Ascending aorta (tissue), 2 donors: Measurements from ENCODE around the gene PHLPP1. TPM values are rescaled to one million over a fixed set of nuclear protein-coding genes. Genes with fewer than 3 reads are reported as not detected.

Source experiments
- DNase-seq, 2 donors: peaks; one replicate each; pipeline ENCODE4 v3.0.0-alpha.2; 2019; ENCODE audit warnings: low spot score in 2 of 2
- H3K27ac ChIP-seq, 2 donors: fragments of 200-600 bp; sonication (generic); one replicate each; pipeline ENCODE4 v1.5.1; 2016 to 2017; ENCODE audit warnings: mild to moderate bottlenecking in 1 of 2
- H3K27me3 ChIP-seq: fragments of 200-600 bp; sonication (generic); one replicate; pipeline ENCODE4 v1.5.1; 2017
- H3K36me3 ChIP-seq, 2 donors: fragments of 200-600 bp; sonication (generic); one replicate each; pipeline ENCODE4 v1.5.1; 2016
- H3K4me1 ChIP-seq, 2 donors: fragments of 200-600 bp; sonication (generic); one replicate each; pipeline ENCODE4 v1.5.1; 2016 to 2017; ENCODE audit warnings: mild to moderate bottlenecking in 1 of 2
- H3K4me3 ChIP-seq, 2 donors: fragments of 200-600 bp; sonication (generic); one replicate each; pipeline ENCODE4 v1.5.1; 2016 to 2017; ENCODE audit warnings: mild to moderate bottlenecking in 1 of 2
- H3K9me3 ChIP-seq, 2 donors: fragments of 200-600 bp; sonication (generic); one replicate each; pipeline ENCODE4 v1.5.1; 2016
- CTCF ChIP-seq, 3 experiments: fragments of 200-600 bp in 2 of 3; fragments of 450-650 bp in 1 of 3; sonication (generic) in 2 of 3; IDR thresholded peaks; one replicate each; pipeline ENCODE4 v1.5.1; 2016 to 2019; ENCODE audit warnings: antibody characterized with exemption in 3 of 3, mild to moderate bottlenecking in 1 of 3, moderate library complexity in 1 of 3
- intact Hi-C: fragments of 100-400 bp; cut with DNase I; formaldehyde crosslinking; loops from one replicate; pipeline ENCODE4 v1.15.1; 2023
- total RNA-seq: library from RNA; depleted of rRNA; stranded (reverse); fragments of >200 nt; gene quantifications from one replicate; pipeline ENCODE4 v1.1.0, GENCODE V29; 2016

Gene PHLPP1
- total RNA-seq, 1 donor from 2014 or later, result 9.8 TPM

GRCh38 chr18:62937065-62937464 lies 221.7 kb downstream of the PHLPP1 start:
- Histone ChIP-seq H3K27ac (peak overlapping the region; percentile 58 to 82), H3K4me3 (no peak overlapping the region), H3K27me3 (no peaks in the 10 kb centered on the region), H3K9me3 (no peaks in the 10 kb centered on the region), H3K36me3 (no peaks in the 10 kb centered on the region), H3K4me1 (peaks cover 6 to 30% of the 10 kb centered on the region in 2 donors)
- no peak for DNase-seq
- intact Hi-C loops, result loop anchor here (5.0 kb wide), 2 partner anchors 60 to 220 kb away; partner anchors contain the start of gene PHLPP1
- no peak for TF ChIP-seq CTCF (IDR thresholded peaks at IDR 0.05)

- H3K27ac ChIP-seq, result peak overlapping the region; percentile 58 to 82
- no peaks in the 10 kb centered on the region for H3K27me3 ChIP-seq
- H3K4me3 ChIP-seq, result no peak overlapping the region
- peaks cover 6 to 30% of the 10 kb centered on the region in 2 donors for H3K4me1 ChIP-seq
- no peaks in the 10 kb centered on the region for H3K36me3 ChIP-seq
- no peaks in the 10 kb centered on the region for H3K9me3 ChIP-seq
- DNase-seq, result no peak
- intact Hi-C loops, result loop anchor here (5.0 kb wide), 2 partner anchors 61 to 221 kb away; partner anchors contain the start of gene PHLPP1
- no peak for TF ChIP-seq CTCF (IDR thresholded peaks at IDR 0.05)
Observed at GRCh38 chr18:62938006-62938405, 222.7 kb downstream of the PHLPP1 start.

GRCh38 chr18:62938487-62938886 lies 223.1 kb downstream of the PHLPP1 start:
- Histone ChIP-seq H3K9me3 (no peaks in the 10 kb centered on the region), H3K36me3 (no peaks in the 10 kb centered on the region), H3K4me3 (no peak overlapping the region), H3K27me3 (no peaks in the 10 kb centered on the region), H3K4me1 (peaks cover 6 to 30% of the 10 kb centered on the region in 2 donors), H3K27ac (peak overlapping the region; percentile 58 to 82)
- intact Hi-C loops, result loop anchor here (5.0 kb wide), 2 partner anchors 61 to 221 kb away; partner anchors contain the start of gene PHLPP1
- TF ChIP-seq CTCF (IDR thresholded peaks at IDR 0.05), result no peak
- DNase-seq, result no peak

- DNase-seq, result no peak
- Histone ChIP-seq H3K9me3 (no peaks in the 10 kb centered on the region), H3K27ac (peak overlapping the region; percentile 58 to 82), H3K27me3 (no peaks in the 10 kb centered on the region), H3K36me3 (no peaks in the 10 kb centered on the region), H3K4me3 (no peak overlapping the region), H3K4me1 (peaks cover 6 to 30% of the 10 kb centered on the region in 2 donors)
- intact Hi-C loops, result loop anchor here (5.0 kb wide), 2 partner anchors 62 to 222 kb away; partner anchors contain the start of gene PHLPP1
- TF ChIP-seq CTCF (IDR thresholded peaks at IDR 0.05), result no peak
Observed at GRCh38 chr18:62939433-62939832, 224.1 kb downstream of the PHLPP1 start.

- no peak overlapping the region for H3K4me3 ChIP-seq
- intact Hi-C loops, result loop anchor here (5.0 kb wide), 3 partner anchors 63 to 513 kb away; partner anchors contain the start of gene PHLPP1
Observed at GRCh38 chr18:62939926-62940325, 224.6 kb downstream of the PHLPP1 start.

More at GRCh38 chr18:62939926-62940325, 224.6 kb downstream of the PHLPP1 start:
- Histone ChIP-seq H3K9me3 (no peaks in the 10 kb centered on the region), H3K36me3 (peaks cover 0 to under 1% of the 10 kb centered on the region in 2 donors), H3K27ac (peak overlapping the region; percentile 58 to 82), H3K4me1 (peaks cover 6 to 30% of the 10 kb centered on the region in 2 donors), H3K27me3 (no peaks in the 10 kb centered on the region)
- TF ChIP-seq CTCF (IDR thresholded peaks at IDR 0.05), result no peak
- no peak for DNase-seq
